GM21381 (cell line): Measurements from ENCODE around the gene LRRC27.

ENCODE experiments used
- ATAC-seq: cut with Tn5 transposase; IDR thresholded peaks from one replicate; pipeline ENCODE4 v1.9.1; 2021; ENCODE audit warnings: mild to moderate bottlenecking, moderate library complexity; ENCODE audit not compliant: unreplicated experiment

LRRC27 gene

DNA sequence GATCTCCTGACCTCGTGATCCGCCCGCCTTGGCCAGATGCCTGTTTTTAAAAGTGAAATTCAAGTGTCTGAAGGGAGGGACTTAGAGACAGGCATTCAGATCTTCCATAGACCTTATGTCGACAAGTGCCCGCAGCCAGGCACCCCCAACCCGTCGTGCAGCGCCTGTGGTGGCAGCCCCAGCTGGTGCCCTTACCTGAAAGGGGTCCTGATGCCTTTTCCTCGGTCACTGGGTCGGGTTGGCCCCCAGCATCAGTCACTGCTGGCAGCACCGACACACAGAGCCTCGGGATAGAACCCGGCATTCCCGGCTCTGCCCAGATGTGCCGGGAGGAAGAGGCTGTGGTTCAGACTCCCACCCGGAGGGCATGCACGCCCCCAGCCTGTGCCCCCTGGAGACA is 23.3 kb downstream of the LRRC27 start:
- ATAC-seq: no peak

DNA sequence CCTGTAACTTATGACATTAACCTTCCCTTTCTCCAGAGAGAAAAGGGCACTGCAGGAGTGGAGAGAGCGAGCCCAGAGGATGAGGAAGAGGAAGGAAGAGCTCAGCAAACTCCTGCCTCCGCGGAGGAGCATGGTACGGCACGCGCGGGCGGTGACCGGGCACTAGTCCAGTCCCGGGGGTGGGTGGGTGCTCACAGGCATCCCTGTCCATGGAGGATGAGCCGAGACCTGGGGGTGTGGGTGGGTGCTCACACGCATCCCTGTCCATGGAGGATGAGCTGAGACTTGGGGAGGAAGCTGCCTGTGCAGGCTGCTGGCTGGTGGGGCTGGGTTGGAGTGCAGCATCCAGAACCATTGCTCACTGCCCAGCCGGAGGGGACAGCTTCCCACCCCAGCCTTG is 23.8 kb downstream of the LRRC27 start:
- no peak for ATAC-seq

DNA sequence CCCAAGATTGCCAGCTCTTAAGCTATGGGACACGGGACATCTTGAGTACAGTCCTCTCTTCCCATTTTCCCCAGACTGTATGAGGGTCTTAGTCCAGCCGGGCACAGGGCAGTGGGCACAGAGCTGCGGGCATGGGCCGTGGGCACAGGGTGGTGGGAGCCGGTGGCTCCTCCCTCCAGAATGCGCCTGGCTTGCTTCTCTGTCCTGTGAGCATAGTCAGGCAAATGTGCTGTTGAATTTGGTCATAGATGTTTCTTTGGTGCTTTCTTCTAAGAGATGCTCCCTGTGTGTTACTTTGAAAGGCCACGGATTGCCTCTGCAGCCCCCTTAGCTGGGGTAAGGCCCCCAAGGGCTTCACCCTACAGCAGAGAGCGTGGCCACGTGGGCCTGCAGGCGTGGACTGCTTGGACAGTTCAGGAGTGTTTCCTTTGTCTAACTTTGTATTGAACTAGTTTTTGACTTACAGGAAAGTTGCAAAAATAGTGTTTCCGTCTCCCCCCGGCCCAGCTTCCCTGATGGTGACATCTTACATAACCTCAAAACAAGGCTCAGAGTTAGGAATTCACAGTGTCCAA is 24.7 kb downstream of the LRRC27 start:
- ATAC-seq: no peak

DNA sequence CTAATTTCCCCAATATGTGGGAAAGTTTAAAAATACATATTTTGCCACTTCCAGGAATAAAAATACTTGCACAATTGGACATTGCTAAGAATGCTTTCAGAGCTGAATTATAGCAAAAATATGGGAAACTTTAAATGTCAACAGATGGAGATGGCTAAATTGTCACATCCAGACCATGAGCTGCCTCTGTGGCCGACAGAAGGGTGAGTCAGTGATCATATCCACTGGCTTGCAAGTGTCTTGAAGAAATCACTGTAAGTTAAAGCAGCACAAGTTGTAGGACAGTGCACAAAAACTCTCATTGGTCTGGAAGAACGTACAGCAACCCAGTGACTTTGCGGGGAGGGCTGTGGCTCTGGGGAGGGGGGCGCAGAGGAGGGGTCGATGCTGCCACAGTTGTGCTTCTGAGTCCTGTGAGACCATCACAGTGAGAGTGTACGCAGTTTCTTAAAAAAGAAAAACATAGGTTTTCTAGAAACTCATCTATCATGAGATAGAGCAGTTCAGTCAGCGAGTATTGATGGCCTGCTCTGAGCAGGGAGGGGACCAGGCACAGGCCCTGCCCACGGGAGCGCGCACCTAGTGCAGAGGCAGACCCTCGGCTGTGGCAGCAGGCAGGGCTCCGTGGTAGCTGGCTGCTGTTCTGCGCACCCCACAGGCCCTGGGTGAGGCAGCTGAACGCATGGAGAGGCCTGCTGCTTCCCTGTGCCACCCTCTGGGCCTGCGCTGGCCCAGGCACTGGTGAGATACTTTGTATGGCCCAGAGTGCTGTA is 25.5 kb downstream of the LRRC27 start:
- no peak for ATAC-seq

DNA sequence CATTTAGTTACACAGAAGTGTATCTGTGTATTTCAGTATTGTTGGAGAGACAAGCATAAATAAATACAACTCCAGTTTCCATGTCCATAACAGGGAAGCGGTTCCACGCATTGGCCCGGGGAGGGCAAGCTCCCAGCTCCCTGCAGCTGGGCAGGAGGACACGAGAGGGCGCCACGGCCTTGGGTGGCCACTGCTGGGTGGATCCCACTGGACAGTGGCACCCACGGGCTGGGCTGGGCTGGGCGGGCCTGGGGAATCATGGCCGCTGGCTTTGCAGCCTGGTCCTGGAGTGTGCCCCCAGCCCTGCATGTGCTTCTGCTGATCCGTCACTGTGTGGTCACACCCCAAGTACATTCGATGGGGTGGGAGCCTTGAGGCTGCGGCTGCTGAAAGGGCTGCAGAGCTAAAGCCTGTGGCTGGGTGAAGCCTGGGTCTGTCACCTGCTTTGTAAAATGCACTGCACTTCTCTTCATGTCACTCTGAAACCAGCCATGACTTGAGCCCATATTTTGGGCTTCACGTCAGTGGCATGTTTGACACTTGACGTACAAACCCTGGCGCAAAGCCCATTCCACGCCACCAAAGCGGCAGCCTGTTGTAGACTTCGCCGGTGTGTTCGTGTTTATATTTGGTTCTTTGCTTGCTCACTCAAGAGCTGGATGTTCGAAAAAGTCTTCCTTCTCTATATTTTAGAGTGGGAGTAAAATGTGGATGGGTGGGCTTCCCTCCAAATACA is 27.5 kb downstream of the LRRC27 start:
- ATAC-seq: no peak

DNA sequence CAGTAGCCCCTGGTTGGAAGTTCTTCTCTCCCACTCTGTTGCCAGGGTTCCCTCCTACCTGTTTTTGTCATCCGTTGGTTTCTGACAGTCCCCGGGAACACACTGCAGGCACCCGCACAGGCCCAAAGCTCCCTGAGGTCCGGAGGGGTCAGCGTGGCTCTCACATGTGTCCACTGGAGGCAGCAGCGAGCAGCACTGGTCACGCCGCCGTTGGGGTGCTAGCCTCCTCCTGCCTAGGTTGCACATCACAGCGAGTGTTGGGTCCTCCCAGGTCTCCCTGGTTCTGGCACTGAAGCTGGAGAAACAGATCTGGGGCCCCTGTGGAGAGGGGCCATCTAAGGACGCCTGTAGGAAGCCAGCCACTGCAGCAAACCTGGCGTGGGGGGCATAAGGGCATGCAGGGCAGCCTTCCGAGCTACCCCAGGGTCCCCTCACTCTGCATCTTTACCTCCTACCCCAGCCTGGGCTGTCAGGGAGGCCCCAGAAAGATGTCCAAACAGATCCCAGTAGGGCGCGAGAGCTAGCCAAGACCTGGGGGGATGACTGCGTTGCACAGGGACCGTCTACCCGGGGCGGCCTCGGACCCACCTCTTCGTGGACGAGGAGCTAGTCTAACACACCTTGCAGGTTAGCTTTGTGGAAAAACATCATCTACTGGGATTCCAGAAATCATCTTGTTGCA is 28.9 kb downstream of the LRRC27 start:
- no peak for ATAC-seq

DNA sequence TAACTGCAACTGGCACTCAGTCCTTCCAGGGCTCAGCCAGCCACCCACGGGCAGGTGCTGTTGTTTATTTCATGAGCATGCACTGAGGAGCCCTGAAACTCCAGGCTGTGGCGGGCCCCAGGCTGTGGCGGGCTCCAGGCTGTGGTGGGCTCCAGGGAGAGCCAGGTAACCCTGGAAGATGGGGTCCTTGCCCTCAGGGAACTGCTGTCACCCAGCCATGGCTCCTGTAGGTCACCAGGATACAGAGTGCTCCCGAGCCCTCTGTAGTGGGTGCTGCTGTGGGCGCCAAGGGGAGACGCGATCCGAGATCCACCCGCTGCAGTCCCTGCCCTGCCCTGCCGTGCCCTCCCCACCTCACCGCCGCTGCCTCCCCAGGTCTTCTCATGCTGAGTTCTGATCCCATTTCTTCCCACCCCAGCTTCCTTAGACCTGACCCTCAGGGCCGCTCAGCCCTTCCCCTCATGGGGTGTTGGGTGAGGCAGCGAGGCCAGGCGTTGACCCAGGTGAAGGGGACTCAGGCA is 29.6 kb downstream of the LRRC27 start:
- ATAC-seq: no peak

DNA sequence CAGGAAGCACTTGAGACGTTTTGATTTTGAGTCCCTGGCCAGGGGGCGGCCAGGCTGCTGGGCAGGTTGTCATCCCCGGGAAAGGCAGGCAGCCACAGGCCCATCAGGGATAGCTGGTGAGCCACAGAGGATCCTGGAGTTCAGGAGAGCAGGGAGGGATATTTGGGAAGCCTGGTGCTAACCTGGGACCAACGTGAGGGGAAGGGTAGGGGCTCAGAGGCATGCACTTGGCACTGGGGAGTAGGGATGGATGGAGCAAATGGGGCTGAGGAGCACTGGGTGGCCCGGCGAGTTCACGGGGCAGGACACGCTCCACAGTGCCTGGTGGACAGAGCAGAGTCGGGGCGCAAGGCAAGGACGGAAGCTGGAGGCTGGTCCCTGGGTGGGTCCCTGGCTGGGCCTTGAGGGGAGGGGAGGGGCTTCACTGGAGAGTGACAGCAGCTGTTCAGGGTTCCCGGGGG is 30.2 kb downstream of the LRRC27 start:
- no peak for ATAC-seq

DNA sequence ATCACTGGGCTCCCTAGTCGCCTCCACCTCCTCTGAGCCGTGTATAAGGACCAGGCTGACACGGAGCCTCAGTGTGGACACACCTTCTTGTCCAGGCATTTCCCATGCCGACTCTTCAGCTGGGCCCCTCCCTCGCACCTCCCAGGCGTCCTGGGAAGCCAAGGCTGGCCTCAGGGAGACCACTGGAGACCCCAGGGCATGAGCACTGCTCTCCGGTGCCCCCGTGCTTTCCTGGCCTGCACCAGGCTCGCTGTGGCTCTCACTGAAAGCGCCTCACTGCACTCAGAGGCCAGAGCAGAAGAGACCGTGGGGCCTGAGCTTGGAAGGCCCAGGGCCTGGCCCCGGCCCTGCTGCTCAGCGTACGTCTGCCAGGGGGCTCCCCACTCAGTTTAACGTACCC is 31.4 kb downstream of the LRRC27 start:
- no peak for ATAC-seq

DNA sequence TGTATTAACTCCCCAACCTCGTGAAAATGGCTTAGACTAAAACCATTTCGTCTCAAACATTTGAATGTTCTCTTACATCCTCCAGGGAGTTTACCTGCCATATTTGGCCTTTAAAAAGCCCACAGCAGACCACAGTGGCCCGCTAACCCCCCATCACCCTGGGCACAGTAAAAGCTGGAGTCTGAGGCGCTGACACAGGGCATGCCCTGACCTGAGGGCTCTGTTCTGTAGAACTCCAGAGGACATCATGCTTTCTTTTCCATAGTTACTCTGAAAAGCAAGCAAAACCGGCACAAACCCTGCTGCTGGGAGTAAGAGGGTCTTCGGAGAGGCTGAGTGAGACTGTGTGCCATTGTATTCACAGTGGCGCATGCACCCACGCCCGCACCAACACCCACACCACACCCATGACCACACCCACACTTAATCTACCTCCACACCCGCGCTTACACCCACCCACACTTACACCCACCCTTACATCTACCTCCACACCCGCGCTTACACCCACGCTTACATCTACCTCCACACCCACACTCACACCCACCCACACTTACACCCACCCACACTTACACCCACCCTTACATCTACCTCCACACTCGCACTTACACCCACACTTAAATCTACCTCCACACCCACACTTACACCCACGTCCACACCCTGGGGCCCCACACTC is 32.1 kb downstream of the LRRC27 start:
- ATAC-seq: no peak

DNA sequence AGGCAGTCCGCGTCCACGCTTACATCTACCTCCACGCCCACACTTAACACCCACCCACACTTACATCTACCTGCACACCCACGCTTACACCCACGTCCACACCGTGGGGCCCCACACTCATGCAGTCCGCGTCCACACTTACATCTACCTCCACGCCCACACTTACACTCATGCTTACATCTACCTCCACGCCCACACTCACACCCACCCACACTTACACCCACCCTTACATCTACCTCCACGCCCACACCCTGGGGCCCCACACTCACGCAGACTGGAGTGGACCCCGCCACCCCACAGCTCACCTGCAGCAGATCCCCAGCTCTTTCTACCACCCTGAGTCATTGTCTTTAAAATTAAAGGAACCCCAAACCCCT is 32.6 kb downstream of the LRRC27 start:
- ATAC-seq: no peak

DNA sequence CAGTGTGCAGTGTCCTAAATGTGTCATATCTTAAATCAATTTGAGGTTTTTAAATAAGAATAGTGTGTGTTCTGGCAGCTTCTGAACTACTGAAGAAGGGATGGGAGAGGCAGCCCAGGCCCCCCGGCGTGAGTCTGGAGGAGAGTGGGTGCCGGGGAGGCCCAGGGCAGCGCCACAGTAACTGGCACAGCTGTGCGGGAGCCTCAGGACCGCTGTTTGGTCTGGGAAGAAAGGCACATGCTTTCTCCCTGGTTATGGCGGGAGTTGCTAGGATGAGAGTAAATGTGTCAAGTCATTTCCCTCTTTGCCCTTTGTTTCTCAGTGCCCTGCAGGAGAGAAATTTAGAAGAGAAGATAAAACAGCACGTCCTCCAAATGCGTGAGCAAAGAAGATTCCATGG is 33.1 kb downstream of the LRRC27 start:
- ATAC-seq: no peak

DNA sequence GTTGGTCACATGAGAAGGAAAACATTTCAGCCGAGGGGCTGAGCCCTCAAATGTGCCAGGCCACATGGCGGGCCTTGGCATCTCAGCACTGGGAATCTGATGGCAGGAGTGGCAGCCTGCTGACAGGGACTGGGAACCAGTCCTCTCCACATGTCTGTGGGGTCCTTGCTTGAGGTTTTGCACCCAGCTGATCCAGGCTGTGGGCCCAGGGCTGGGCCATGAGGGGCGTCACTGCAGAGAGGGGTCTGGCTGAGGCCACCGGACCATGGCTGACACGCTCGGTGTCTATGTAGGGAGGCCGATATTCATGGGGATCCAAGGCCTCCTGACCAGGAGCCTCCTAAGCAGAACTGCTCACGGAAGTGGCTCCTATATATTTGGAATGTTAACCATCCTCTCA is 34.0 kb downstream of the LRRC27 start:
- no peak for ATAC-seq

DNA sequence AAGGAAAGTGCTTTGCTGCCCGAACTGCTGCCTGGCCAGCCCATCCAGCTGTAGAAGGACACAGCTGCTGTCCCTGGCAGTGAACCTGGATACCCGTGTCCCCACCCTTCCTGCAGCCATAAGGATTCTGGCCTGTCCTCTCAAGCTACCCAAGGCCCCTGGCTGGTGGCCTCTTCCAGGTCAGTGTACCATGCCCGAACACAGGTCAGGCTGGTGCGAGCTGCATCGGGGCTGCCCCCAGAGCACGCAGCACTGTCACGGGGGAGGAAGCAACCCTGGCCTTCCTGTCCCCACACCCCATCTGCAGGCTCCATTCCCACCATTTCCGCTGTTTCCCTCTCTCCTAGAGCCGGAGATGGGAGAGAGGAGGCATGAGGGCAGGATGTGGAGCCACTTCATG is 34.5 kb downstream of the LRRC27 start:
- ATAC-seq: no peak

DNA sequence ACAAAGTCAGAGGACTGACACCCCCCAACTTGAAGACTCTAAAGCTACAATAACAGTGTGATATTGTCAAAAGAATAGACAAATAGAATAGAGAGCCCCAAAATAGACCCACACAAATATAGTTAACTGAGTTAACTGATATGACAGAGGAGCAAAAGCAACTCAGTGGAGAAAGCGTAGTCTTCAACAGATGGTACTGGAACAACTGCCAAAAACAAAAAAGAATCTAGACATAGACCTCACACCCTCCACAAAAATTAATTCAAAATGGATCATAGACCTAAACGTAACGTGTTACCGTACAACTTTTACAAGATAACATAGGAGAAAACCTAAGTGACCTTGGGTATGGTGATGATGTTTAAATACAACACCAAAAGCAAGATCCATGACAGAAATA is 36.4 kb downstream of the LRRC27 start:
- ATAC-seq: no peak

DNA sequence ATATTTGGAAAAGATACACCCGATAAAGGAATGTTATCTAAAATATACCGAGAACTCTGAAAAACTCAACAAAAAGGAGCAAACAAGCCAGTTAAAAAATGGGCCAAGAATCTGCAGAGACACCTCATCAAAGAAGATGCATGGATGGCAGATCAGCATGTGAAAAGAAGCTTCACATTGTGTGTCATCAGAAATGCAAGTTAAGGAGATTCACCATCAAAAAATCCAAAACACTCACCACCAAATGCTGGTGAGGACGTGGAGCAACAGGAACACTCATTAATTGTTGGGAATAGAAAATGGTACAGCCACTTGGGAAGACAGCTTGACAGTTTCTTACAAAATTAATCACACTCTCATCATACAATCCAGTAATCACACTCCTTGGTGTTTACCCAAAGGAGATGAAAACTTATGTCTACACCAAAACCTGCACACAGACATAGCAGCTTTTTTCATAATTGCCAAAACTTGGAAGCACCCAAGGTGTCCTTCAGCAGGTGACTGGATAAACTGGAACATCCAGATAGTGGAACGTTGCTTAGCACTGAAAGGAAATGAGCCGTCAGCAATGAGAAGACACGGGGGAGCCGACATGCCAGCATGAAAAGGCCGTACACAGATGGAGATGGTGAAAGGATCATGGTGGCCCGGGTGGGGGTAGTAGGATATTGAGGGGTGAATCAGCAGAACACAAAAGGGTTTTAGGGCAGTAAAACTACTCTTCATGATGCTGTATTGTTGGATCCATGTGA is 37.1 kb downstream of the LRRC27 start:
- no peak for ATAC-seq

DNA sequence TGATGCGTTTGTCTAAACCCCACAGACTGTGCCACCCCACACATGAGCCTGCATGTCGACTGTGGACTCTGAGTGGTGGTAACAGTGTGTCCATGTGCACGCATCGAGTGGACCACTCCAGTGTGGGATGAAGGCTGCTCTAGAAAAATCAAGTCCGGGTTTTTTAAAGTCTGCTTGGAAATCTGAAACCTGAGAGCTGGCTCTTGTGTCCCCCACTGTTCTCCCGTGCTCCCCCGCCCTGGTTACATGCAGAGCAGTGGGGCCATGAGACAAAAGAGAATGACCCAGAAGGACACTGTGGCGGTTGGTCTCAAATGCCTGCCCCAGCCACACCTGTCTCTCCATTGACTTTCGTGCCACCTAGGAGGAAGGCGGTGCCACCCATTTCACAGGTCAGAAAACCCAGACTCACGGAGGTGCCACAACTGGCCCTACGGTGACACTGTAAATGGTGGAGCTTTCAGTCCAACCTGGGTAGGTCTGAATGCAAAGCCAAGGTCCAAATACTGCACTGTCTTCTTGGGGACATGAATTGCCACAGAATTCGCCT is 37.7 kb downstream of the LRRC27 start:
- ATAC-seq: no peak

DNA sequence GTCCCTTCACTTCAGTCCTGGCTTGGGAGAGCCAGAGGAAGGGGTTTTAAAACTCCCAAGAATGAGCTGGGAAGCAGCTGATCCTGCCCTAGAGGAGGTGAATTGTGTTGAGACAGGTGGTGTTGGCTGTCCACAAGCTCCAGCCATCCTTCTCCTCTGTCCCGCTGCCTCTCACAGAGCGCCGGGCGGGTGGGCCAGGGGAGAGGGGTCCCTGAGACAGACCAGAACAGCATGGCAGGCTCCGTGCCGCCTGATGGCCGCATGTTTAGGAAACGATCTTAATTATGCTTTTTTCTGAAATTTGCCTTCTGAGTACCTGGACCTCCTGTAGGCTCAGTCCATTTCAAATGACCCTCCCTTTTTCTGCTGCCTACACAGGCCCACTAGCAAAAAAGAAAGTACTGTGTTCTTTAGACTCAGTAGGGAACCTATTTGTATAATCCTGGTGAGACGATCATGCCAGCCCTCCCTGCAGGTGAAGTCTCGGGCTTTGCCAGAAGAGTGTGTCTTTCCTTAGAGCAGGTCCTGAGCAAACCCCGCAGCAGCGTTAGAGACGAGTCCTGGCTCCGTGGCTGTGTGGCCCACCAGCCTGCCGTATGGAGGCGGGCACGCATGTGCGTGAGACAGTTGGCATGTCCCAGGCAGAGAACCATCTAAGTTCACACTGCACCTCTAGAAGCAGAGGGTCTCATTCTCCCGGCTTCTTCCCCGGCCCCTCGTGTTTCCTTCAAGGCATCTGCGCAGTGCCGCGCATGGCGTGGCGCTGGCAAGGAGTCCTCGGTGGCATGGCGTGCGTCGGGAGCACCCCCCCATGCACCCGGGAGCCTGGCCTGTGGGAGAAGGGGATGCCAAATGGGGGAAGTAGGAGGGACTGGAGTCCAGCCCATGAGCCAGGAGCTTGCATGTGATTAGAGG is 38.7 kb downstream of the LRRC27 start:
- no peak for ATAC-seq

DNA sequence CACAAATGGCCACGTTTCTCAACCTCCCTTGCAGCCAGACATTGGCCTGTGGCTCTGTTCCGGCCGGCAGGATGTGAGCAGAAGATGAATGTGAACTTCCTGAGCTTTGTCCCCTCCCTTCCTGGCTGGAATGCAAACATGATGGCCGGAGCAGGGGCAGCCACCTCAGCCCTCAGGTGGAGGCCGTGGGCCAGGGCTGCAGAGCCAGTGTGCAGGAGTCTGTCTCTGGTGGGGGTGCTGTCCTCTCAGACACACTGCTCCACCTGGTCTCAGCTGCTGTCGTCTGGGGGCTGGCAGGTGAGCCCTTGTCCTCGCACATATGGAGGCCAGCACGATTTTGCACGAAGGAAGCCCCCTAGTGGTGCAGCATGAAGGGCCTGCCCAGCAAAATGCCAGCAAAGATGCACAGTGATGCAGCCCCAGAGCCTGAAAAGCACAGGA is 39.7 kb downstream of the LRRC27 start:
- ATAC-seq: no peak
